GM12892 (cell line): Measurements from ENCODE around the gene EXOC7.
"Not testable (repeated sequence)": the region's sequence is repeated elsewhere in the genome, so short reads cannot be mapped to it uniquely, and the experiment has no call there.

Experiments used
- DNase-seq: peaks from one replicate; pipeline ENCODE4 v3.0.0; 2011; ENCODE audit not compliant: insufficient read length
- FAIRE-seq: peaks from 2 replicates; lab custom pipeline; 2011; peaks lifted over from hg19 to GRCh38; lab: Jason Lieb, UNC
- POLR2A ChIP-seq: IDR thresholded peaks from 2 replicates; pipeline ENCODE4 v1.6.1; 2011; ENCODE audit warnings: low read depth, low read length, control low read depth
- POLR2AphosphoS5 ChIP-seq: IDR thresholded peaks from 2 replicates; pipeline ENCODE4 v1.6.1; 2011; ENCODE audit warnings: low read depth, low read length, control low read depth
- TAF1 ChIP-seq: IDR thresholded peaks from 2 replicates; pipeline ENCODE4 v1.6.1; 2011; ENCODE audit warnings: low read depth, mild to moderate bottlenecking, control low read depth, low read length, borderline replicate concordance

The EXOC7 gene

DNA sequence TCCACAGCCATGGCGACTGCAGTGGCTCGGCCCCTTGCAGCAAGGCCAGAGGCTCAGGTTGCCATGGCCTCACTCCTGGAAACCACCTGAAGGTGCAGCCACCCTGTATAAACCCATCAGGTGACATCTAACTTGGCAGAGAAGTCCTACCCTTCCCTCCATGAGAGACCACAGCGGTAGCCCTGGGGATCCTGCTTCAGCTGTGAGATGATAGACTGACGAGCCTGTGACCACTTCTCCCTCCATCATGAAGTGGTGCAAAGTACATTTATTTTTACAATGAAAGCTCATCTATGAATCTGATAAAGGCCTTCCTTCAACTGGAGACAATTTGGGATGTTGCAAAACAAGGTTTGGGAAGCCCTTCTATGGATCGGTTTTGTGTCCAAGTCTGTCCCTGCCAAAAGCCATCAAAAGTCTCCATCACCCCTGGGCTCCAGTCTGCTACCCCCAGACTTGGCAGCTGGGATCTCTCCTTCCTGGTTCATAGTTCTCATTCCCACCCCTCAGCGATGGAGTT lies 22.8 kb downstream of the EXOC7 start:
- DNase-seq (no peak), FAIRE-seq (no peak)
- TF ChIP-seq POLR2AphosphoS5 (peak; percentile 37; the same call in 1 of the 2 replicates), TAF1 (no peak)

DNA sequence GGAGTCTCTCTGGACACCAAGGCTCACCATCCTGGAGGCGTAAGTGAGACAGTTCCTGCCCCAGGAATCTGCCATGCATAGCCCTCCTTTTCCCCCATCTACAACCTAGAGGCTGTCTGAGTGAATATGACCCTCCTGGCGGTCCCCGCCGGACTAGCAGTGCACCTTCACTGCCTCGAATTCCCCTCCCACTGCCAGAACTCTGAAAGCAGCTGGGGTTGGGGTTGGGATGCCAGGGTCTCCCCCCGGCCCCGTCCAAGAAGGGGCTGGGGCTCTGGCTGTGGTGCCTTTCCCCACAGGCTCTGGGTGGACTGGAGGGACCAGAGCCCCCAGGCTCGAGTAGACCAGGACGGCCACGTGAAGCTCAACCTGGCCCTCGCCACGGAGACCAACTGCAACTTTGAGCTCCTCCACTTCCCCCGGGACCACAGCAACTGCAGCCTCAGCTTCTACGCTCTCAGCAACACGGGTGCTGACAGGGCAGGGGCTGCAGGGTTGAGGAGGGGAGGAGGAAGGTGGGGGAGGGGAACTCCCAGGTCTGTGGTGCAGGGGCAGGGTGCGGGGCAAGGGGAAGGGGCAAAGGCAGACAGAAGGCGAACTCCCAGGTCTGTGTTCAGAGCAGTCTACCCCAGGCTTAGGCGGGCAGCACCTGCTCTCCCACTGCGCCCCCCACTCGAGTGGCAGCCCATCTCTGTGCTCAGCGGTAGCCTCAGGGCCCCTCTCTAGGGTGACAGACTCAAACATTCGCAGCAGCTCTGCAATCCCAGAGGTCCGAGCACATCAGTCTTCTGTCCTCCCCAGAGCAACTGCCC lies 23.4 kb downstream of the EXOC7 start:
- no peak for DNase-seq
- TF ChIP-seq POLR2A: no peak; the same call in 1 of the 2 replicates
- TF ChIP-seq TAF1: no peak
- no peak for TF ChIP-seq POLR2AphosphoS5
- FAIRE-seq: no peak

DNA sequence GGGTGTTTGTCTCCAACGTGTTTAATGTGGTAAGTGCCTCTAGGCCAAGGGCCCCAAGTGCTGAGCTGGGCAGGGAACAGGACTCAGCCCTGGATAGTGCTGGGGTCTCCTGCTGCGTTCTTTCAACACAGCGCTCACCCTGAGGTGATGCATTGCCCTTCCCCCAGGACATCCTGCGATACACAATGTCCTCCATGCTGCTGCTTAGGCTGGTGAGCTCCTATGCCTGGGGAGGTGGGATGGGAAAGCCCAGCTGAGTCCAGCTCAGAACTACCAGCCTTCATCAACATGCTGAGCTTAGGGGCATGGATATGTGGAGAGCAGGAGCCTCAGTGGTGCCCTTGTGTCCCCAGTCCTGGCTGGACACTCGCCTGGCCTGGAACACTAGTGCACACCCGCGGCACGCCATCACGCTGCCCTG lies 24.0 kb downstream of the EXOC7 start:
- DNase-seq (no peak), FAIRE-seq (no peak)
- TF ChIP-seq POLR2A (no peak), TAF1 (no peak), POLR2AphosphoS5 (no peak)

DNA sequence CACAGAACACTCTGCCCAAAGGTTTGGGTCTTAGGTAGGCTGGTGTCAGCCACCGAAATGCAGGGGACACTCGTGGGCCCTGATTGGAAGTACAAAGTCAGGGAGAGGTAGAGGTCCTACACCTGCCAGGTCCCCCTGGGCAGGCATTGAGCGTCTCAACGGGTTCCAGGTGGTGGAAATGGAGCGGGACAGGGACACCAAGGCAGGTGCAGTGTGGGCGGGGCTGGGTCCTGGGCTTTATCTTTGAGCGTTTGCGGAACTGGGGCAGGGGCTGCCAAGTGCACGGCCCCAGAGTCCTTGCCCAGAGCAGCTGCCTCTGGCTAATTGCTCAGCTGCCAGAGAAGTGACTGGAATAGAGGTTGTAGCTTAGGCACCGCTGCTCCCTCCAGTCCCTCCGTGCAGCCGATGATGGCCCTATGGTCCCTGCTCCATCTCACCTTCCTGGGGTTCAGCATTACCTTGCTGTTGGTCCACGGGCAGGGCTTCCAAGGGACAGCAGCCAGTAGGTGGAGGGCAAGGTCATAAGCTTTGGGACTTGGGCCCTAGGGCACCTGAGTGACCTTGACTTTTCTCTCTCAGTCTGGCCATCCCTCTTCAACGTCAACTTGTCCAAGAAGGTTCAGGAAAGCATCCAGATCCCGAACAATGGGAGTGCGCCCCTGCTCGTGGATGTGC lies 24.6 kb downstream of the EXOC7 start, which contains the start of gene ZACN:
Gene ZACN, plus strand, starts transcription at position 323 of the 675 bp plus-strand sequence. Its CDS starts 83 bp downstream, at position 406.
- DNase-seq: no peak

DNA sequence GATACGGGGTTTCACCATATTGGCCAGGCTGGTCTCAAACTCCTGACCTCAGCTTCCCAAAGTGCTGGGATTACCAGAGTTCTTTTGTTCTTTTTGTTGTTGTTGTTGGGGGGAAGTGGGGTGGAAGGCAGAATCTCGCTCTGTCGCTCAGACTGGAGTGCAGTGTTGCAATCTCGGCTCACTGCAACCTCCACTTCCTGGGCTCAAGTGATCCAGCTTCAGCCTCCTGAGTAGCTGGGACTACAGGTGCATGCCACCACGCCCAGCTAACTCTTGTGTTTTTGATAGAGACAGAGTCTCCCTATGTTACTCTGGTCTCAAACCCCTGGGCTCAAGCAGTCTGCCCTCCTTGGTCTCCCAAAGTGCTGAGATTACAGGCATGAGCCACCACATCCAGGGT lies 25.2 kb downstream of the EXOC7 start:
- not testable (repeated sequence) for FAIRE-seq, DNase-seq

More for the DNA sequence above, 24.6 kb downstream of the EXOC7 start, which contains the start of gene ZACN:
- no peak for FAIRE-seq
- no peak for TF ChIP-seq POLR2AphosphoS5
- no peak for TF ChIP-seq POLR2A
- no peak for TF ChIP-seq TAF1

DNA sequence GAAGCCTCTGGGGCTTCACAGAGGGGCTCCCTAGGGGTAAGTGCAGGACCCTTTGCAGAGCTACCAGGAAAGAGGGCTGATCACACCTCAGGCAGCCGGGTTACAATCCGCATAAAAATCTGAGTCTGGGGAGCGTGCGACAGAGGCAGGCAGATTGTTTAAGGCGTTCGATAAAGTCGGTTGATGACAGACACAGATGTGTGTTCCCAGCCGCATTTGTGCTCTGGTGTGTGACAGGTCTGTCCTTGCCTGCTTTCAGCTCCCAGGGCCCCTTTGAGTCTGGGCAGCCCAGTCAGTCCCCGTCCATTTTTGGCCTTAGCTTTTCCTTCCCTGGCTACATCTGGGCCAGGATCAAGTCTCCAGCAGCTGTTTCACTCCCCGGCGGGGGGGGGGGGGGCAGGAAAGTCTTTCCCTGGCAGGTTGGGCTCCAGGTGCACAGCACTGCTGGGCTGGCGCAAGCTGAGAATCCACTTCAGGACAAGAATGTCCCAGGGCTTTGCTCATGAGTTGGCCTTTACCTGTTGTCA lies 25.9 kb downstream of the EXOC7 start:
- TF ChIP-seq POLR2A (no peak), TAF1 (no peak), POLR2AphosphoS5 (no peak)
- FAIRE-seq: no peak
- DNase-seq: no peak

DNA sequence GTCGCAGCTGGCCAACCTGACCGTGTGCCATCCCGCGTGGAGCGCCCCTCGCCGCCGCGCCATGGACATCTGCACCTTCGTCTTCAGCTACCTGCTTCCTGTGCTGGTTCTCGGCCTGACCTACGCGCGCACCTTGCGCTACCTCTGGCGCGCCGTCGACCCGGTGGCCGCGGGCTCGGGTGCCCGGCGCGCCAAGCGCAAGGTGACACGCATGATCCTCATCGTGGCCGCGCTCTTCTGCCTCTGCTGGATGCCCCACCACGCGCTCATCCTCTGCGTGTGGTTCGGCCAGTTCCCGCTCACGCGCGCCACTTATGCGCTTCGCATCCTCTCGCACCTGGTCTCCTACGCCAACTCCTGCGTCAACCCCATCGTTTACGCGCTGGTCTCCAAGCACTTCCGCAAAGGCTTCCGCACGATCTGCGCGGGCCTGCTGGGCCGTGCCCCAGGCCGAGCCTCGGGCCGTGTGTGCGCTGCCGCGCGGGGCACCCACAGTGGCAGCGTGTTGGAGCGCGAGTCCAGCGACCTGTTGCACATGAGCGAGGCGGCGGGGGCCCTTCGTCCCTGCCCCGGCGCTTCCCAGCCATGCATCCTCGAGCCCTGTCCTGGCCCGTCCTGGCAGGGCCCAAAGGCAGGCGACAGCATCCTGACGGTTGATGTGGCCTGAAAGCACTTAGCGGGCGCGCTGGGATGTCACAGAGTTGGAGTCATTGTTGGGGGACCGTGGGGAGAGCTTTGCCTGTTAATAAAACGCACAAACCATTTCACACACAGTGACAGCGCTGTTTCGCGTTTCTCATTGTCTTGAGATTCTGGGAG lies 26.6 kb downstream of the EXOC7 start:
- DNase-seq: no peak
- no peak for FAIRE-seq
- TF ChIP-seq TAF1 (no peak), POLR2A (no peak), POLR2AphosphoS5 (no peak)

DNA sequence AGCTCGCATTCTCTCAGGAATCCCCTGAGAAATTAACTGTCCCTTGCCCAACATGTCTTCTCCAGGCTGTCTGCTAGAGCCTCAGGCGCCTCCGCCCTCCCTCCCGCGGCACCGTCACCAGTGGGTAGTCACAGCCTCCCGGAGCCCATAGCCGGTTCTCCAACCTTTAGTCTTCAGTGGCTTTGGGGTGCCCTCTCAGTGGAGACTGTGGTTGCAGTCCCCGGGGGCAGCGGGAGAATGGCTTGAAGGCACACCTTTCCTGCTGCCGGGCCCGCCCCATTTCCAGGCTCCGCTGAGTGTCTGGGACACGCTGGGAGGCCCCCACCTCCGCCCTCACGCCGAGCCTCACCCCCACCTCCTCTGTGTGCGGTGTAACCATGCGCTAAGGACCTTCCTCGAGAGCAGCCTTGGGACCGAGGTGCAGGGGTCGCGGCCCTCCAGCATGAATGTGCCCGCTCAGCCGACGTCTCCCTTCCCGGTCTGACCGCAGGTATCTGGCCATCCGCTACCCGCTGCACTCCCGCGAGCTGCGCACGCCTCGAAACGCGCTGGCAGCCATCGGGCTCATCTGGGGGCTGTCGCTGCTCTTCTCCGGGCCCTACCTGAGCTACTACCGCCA lies 27.3 kb downstream of the EXOC7 start:
- FAIRE-seq: no peak

DNA sequence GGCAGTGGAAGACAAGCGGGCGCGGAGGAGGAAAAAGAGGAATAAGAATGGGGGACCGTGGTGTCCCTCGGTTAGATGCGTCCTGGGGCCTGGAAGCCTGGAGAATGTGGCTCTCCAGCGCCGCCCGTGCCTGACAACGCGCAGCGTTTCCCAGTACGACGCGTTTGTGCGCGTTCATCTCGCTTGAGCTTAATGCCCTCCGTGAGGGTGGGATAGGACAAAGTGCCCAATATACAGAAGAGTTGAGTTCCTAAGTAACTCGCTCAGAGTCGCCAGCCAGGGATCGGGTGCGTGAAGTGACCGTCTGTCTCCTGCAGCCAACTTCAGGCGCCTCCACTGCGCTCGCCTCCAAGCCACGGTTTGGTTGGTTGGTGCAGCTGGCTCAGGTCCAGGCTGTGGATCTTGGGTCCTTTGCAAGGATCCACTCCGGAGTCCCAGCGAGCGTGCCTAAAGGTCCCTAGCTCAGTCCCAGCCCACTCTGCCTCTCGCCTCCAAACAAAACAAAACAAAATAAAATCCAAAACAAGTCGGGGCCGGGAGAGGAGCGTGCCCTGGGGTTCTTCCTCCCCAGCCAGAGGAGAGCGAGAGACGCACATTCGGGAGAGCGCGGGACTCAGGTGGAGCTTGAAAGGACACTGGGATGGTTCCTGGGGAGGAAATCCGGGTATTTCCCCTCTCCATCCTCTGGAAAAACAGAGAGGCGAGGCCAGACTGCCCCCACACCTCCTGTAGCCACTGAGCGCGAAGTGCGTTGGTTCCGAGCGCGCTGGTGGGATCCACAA lies 28.0 kb downstream of the EXOC7 start:
- FAIRE-seq (no peak), DNase-seq (no peak)
- TF ChIP-seq POLR2AphosphoS5: no peak
- no peak for TF ChIP-seq TAF1

More for the DNA sequence above, 27.3 kb downstream of the EXOC7 start:
- no peak for TF ChIP-seq POLR2AphosphoS5
- no peak for TF ChIP-seq POLR2A
- no peak for TF ChIP-seq TAF1
- DNase-seq: no peak

DNA sequence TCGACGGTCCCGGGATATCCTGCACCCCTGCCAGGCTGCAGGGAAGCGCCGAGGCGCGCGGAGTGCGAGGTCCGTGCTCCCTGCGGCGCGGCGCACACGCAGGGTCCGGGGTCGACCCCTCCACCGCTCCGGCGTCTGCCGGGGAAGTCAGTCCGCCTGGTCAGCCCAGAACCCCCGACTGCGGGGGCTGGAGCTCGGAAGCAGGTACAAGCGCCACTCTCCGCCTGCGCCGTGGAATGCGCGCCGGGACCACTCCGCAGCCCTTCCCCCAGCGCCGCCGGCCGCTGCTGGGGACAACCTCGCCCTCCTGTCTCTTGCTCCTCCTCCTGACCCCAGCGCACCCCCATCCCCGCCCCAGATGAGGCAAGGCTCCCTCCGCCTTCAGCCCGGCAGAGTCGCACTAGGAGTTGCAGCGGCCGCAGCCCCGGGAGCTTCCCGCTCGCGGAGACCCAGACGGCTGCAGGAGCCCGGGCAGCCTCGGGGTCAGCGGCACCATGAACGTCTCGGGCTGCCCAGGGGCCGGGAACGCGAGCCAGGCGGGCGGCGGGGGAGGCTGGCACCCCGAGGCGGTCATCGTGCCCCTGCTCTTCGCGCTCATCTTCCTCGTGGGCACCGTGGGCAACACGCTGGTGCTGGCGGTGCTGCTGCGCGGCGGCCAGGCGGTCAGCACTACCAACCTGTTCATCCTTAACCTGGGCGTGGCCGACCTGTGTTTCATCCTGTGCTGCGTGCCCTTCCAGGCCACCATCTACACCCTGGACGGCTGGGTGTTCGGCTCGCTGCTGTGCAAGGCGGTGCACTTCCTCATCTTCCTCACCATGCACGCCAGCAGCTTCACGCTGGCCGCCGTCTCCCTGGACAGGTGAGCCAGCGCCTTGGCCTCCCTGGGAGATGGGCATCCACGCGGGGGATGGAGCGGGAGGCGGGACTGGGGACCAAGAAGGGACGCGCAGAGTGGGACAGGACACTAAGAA lies 28.9 kb downstream of the EXOC7 start, which contains the start of gene GALR2:
Gene GALR2, plus strand, starts transcription at position 392 of the 974 bp plus-strand sequence. Its CDS starts 103 bp downstream, at position 495.
- FAIRE-seq (no peak), DNase-seq (no peak)
- TF ChIP-seq TAF1 (no peak), POLR2AphosphoS5 (no peak), POLR2A (no peak)
